Measurements from ENCODE around the gene WBP1.

The WBP1 gene

DNA sequence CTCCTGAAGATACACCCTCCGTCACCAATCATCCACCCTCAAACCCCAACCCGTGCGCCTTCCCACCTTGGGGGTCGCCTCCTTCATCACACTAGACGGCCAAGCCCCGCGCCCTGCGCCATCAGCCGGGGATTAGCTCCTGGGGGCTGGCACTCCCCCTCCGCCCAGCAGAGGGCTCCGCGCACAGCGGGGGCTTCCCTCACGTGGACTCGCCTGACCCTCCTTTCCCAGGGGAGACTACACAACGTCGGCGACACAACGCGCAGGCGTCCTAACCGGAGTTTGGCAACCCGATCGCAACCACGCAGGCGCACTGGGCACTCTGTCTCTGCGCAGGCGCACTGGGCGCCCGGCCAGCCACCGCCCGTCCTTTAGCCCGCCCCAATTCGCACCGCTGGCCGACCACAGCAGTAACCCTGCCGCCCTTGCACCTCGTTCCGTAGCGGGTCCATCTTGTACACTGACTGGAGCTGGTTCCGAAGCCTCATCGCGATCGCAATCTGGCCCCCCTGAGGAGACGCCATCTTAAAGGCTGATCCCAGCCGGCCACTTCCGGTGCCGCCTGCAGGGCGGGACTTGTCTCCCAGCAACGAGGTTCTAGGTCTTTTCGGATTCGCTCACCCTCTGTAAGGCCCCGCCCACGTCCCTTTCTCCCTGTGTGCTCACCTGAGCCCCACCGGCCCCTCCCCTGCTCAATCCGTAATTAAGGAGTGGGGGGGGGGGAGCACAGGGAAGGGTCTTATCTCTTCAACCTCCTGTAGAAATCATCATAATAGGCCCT lies 49.1 kb downstream of the WBP1 start, which contains the start of gene PCGF1:
Gene PCGF1, minus strand, starts transcription at position 551 of the 781 bp plus-strand sequence. Its CDS starts 27 bp downstream, at position 524.
- peak; percentile 96 for DNase-seq (ENCODE audit: low spot score)
- CTCF ChIA-PET = interaction anchor here (0.6 to 1.7 kb wide), 10 partner anchors 11 to 248 kb away, joined by 3 to 7 read pairs (median 4); partner anchors contain the start of genes CCDC142, DQX1, MRPL53 and TTC31
- peak within 1 kb of the TSS; percentile 96 for H3K27ac ChIP-seq
- TF ChIP-seq, protein P1, sequence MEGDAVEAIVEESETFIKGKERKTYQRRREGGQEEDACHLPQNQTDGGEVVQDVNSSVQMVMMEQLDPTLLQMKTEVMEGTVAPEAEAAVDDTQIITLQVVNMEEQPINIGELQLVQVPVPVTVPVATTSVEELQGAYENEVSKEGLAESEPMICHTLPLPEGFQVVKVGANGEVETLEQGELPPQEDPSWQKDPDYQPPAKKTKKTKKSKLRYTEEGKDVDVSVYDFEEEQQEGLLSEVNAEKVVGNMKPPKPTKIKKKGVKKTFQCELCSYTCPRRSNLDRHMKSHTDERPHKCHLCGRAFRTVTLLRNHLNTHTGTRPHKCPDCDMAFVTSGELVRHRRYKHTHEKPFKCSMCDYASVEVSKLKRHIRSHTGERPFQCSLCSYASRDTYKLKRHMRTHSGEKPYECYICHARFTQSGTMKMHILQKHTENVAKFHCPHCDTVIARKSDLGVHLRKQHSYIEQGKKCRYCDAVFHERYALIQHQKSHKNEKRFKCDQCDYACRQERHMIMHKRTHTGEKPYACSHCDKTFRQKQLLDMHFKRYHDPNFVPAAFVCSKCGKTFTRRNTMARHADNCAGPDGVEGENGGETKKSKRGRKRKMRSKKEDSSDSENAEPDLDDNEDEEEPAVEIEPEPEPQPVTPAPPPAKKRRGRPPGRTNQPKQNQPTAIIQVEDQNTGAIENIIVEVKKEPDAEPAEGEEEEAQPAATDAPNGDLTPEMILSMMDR (conservative IDR thresholded peaks at IDR 0.05; ENCODE audit: low read depth) = peak; percentile 55; the same call in 1 of the 2 replicates
- POLR2A ChIA-PET (ENCODE audit: low non-redundant PET) = interaction anchor here (1.0 kb wide), 1 partner anchor 9 kb away, joined by 3 read pairs; no protein-coding TSS in a partner anchor

DNA sequence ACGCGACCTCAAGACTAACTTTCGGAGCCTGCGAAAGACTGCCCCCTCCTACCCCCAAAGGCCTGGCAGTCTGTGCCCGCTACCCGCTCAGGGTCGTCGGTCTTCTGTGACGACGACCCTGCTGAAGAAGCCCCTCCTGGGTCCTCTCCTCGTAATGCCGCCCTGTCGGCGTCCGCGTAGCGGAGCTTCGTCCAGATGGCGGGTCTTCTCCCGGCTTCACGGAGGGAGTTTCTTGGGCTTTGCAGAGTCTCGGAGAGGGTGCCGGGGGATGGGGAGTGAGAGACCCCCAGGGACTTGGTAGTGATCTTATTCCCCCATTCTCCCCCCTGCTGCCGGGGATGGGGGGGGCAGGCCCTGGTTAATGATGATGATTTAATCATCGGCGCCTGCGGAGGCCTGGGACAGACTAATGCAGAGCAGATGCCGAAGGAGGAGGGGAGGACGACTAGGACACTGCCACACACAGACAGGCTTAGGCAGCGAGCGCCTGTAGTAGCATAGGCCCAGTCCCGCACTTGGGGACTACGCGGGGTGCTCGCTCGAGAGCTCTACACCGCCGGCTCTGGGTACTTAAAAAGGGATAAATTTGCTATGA lies 49.8 kb downstream of the WBP1 start:
- no peak for DNase-seq (ENCODE audit: low spot score)
- TF ChIP-seq, protein P1 (conservative IDR thresholded peaks at IDR 0.05; ENCODE audit: low read depth) = no peak
- ChIA-PET CTCF (interaction anchor here (0.7 to 1.7 kb wide), 6 partner anchors 11 to 42 kb away, joined by 3 to 7 read pairs (median 4); partner anchors contain the start of genes CCDC142 and TTC31), POLR2A (ENCODE audit: low non-redundant PET) (no interaction called here)
- peak overlapping the region; percentile 96 for H3K27ac ChIP-seq

DNA sequence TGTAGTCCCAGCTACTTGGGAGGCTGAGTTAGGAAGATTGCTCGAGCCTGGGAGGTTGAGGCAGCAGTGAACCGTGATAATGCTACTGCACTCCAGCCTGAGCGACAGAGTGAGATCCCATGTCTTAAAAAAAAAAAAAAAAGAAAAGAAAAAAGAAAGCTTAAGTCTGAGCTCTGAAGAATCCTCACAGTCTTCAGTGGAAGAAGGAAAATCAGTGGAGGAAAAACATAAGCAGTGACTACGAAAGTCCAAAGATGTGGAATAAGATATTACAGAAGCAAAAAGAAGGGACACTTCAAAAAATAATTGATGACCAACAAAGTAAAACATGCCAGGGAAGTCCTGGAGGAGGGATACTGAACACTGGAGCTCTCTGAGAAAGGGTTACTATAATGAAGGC lies 52.0 kb downstream of the WBP1 start:
- H3K27ac ChIP-seq = no peak overlapping the region
- DNase-seq (ENCODE audit: low spot score) = no peak
- ChIA-PET POLR2A (ENCODE audit: low non-redundant PET) (interaction anchor here (1.1 kb wide), 1 partner anchor 20 kb away, joined by 12 read pairs; no protein-coding TSS in a partner anchor), CTCF (no interaction called here)
- TF ChIP-seq, protein P1 (conservative IDR thresholded peaks at IDR 0.05; ENCODE audit: low read depth) = no peak

Measured in RWPE1 (cell line).